Immature natural killer cell (primary cell): ENCODE data around the gene GRIA1. TPM values are rescaled to one million over a fixed set of nuclear protein-coding genes. Genes with fewer than 3 reads are reported as not detected.
"Not testable (repeated sequence)": the region's sequence is repeated elsewhere in the genome, so short reads cannot be mapped to it uniquely, and the experiment has no call there.

Experiments used
- DNase-seq, 3 donors: peaks; one replicate each; pipeline ENCODE4 v3.0.0; 2022; ENCODE audit warnings: mixed read lengths in 1 of 3
- H3K27ac Mint-ChIP-seq, 6 donors: one replicate each; pipeline ENCODE4 v1.8.0; 2020; ENCODE audit warnings: mixed read lengths in 6 of 6, mild to moderate bottlenecking in 5 of 6, inconsistent platforms in 4 of 6, moderate library complexity in 3 of 6
- H3K27me3 Mint-ChIP-seq, 3 donors: one replicate each; pipeline ENCODE4 v1.8.0; 2020 to 2021; ENCODE audit warnings: low read depth in 3 of 3, mild to moderate bottlenecking in 3 of 3, mixed read lengths in 3 of 3, moderate library complexity in 3 of 3, inconsistent platforms in 1 of 3
- H3K36me3 Mint-ChIP-seq, 3 donors: one replicate each; pipeline ENCODE4 v1.8.0; 2020; ENCODE audit warnings: mixed read lengths in 3 of 3, inconsistent platforms in 2 of 3, mild to moderate bottlenecking in 2 of 3
- H3K4me1 Mint-ChIP-seq, 2 donors: one replicate each; pipeline ENCODE4 v1.8.0; 2020; ENCODE audit warnings: inconsistent platforms in 2 of 2, mild to moderate bottlenecking in 2 of 2, mixed read lengths in 2 of 2, moderate library complexity in 1 of 2
- H3K4me3 Mint-ChIP-seq, 5 donors: one replicate each; pipeline ENCODE4 v1.8.0; 2020; ENCODE audit warnings: mild to moderate bottlenecking in 5 of 5, mixed read lengths in 5 of 5, inconsistent platforms in 3 of 5, moderate library complexity in 3 of 5
- H3K9me3 Mint-ChIP-seq, 6 donors: one replicate each; pipeline ENCODE4 v1.8.0; 2020; ENCODE audit warnings: mild to moderate bottlenecking in 6 of 6, mixed read lengths in 6 of 6, inconsistent platforms in 4 of 6, moderate library complexity in 3 of 6
- polyA plus RNA-seq, 3 donors: library from polyadenylated mRNA; unstranded; fragments of 300-500 nt; fragmentation: Illumina TruSeq; gene quantifications; one replicate each; pipeline ENCODE4 v1.2.3, GENCODE V29; 2021

Gene GRIA1
- polyA plus RNA-seq, 3 donors from 2014 or later, result not detected

DNA sequence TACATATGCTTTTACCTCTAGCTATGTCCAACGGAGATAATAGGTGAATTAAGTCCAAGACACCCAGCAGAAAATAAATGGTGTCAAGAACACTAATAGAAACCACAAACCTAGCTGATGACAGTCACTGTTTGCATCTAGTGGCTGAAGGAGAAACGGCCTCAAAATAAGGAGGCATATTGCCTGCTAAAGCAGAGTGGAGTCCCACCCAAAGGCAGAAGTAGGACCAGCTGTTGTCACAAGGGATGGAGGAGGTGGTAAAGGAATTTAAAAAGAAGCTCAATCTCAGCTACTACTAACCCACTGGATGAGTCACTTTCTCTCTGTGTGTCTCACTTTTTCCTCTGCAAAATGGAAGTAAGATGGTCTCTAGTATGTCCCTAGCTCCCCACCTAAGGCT lies 224.3 kb downstream of the GRIA1 start:
- Mint-ChIP-seq H3K27me3 (peaks cover 0 to 2% (median 0%) of the 10 kb centered on the region in 3 donors), H3K4me1 (no peaks in the 10 kb centered on the region), H3K9me3 (peaks cover 0 to 6% (median 0%) of the 10 kb centered on the region in 6 donors), H3K27ac (no peak overlapping the region), H3K36me3 (peaks cover 0 to 5% (median 0%) of the 10 kb centered on the region in 3 donors), H3K4me3 (no peak overlapping the region)
- no peak for DNase-seq

DNA sequence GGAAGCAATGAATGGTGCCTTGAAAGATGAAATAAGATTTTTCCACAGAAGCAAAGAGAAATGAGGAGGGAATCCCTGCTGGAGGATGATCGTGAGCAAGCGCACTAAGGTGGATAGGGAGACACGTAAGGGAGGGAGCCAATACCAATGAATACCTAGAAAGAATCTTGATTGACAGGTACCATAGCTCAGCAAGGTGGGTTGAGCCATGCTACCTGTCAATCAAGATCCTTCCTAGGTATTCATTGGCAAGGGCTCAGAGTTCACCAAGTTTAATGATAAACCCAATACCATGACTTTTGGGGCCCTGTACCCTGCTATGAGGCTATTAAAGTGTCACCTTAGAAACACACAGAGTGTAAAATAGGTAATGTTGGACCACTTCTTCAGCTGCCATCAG lies 226.8 kb downstream of the GRIA1 start:
- Mint-ChIP-seq H3K4me3 (no peak overlapping the region), H3K4me1 (no peaks in the 10 kb centered on the region), H3K36me3 (peaks cover 0 to 5% (median 0%) of the 10 kb centered on the region in 3 donors), H3K27ac (no peak overlapping the region), H3K27me3 (peaks cover 0 to 10% (median 0%) of the 10 kb centered on the region in 3 donors), H3K9me3 (no peaks in the 10 kb centered on the region)
- DNase-seq, result no peak

GRCh38 chr5:153718713-153719112 lies 228.2 kb downstream of the GRIA1 start:
- H3K27me3 Mint-ChIP-seq, result peaks cover 0 to 16% (median 0%) of the 10 kb centered on the region in 3 donors
- no peak overlapping the region for H3K27ac Mint-ChIP-seq
- H3K36me3 Mint-ChIP-seq, result peaks cover 0 to 5% (median 3%) of the 10 kb centered on the region in 3 donors
- DNase-seq, result no peak
- peaks cover 0 to 5% (median 1%) of the 10 kb centered on the region in 6 donors for H3K9me3 Mint-ChIP-seq
- no peak overlapping the region for H3K4me3 Mint-ChIP-seq
- H3K4me1 Mint-ChIP-seq, result no peaks in the 10 kb centered on the region

- Mint-ChIP-seq H3K9me3 (peaks cover 0 to 5% (median 1%) of the 10 kb centered on the region in 6 donors), H3K4me1 (no peaks in the 10 kb centered on the region), H3K27ac (no peak overlapping the region), H3K36me3 (peaks cover 0 to 5% (median 3%) of the 10 kb centered on the region in 3 donors), H3K27me3 (peaks cover 0 to 16% (median 0%) of the 10 kb centered on the region in 3 donors), H3K4me3 (no peak overlapping the region)
- no peak for DNase-seq
These were observed 228.9 kb downstream of the GRIA1 start for GRCh38 chr5:153719324-153719723.

- not testable (repeated sequence) for H3K9me3 Mint-ChIP-seq, H3K36me3 Mint-ChIP-seq, H3K4me3 Mint-ChIP-seq, H3K4me1 Mint-ChIP-seq, DNase-seq, H3K27ac Mint-ChIP-seq
- peaks cover 0 to 15% (median 2%) of the 10 kb centered on the region in 3 donors for H3K27me3 Mint-ChIP-seq
These were observed 232.6 kb downstream of the GRIA1 start for GRCh38 chr5:153723022-153723610.

- no peak for DNase-seq
- Mint-ChIP-seq H3K9me3 (peaks cover 0 to 4% (median 0%) of the 10 kb centered on the region in 6 donors), H3K27ac (no peak overlapping the region), H3K4me1 (no peaks in the 10 kb centered on the region), H3K36me3 (no peaks in the 10 kb centered on the region), H3K27me3 (peaks cover 0 to 7% (median 5%) of the 10 kb centered on the region in 3 donors), H3K4me3 (no peak overlapping the region)
These were observed 251.6 kb downstream of the GRIA1 start for GRCh38 chr5:153742060-153742459.

DNA sequence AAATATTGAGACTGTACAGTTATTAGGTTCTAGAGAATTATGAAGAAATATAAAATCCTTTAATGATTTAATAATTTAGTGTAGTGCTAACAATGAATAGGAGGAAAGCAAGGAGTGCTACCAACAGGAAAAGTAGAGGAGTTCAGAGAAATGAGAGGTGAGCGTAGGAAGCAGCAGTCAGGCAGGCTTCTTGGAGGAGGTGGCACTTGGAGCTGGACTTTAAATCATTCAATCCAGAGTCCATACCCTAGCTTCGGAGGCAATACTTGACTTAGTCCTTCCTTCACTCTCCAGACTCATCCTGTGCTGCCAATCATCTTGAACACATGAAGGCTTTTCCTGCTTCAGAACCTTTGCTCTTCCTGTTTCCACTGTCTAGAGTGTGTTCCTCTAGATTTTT lies 254.3 kb downstream of the GRIA1 start:
- H3K27ac Mint-ChIP-seq, result no peak overlapping the region
- peaks cover 0 to 4% (median 0%) of the 10 kb centered on the region in 6 donors for H3K9me3 Mint-ChIP-seq
- no peaks in the 10 kb centered on the region for H3K36me3 Mint-ChIP-seq
- DNase-seq, result no peak
- no peak overlapping the region for H3K4me3 Mint-ChIP-seq
- H3K4me1 Mint-ChIP-seq, result no peaks in the 10 kb centered on the region
- H3K27me3 Mint-ChIP-seq, result peaks cover 0 to 7% (median 6%) of the 10 kb centered on the region in 3 donors

- no peak for DNase-seq
- H3K4me3 Mint-ChIP-seq, result no peak overlapping the region
- peaks cover 0 to 4% (median 3%) of the 10 kb centered on the region in 3 donors for H3K27me3 Mint-ChIP-seq
- no peaks in the 10 kb centered on the region for H3K36me3 Mint-ChIP-seq
- H3K9me3 Mint-ChIP-seq, result no peaks in the 10 kb centered on the region
- H3K4me1 Mint-ChIP-seq, result no peaks in the 10 kb centered on the region
- no peak overlapping the region for H3K27ac Mint-ChIP-seq
These were observed 255.4 kb downstream of the GRIA1 start for GRCh38 chr5:153745778-153746395.

GRCh38 chr5:153746440-153746839 lies 256.0 kb downstream of the GRIA1 start:
- Mint-ChIP-seq H3K27ac (no peak overlapping the region), H3K27me3 (peaks cover 0 to 4% (median 3%) of the 10 kb centered on the region in 3 donors), H3K36me3 (no peaks in the 10 kb centered on the region), H3K4me3 (no peak overlapping the region), H3K4me1 (no peaks in the 10 kb centered on the region), H3K9me3 (no peaks in the 10 kb centered on the region)
- DNase-seq, result no peak

DNA sequence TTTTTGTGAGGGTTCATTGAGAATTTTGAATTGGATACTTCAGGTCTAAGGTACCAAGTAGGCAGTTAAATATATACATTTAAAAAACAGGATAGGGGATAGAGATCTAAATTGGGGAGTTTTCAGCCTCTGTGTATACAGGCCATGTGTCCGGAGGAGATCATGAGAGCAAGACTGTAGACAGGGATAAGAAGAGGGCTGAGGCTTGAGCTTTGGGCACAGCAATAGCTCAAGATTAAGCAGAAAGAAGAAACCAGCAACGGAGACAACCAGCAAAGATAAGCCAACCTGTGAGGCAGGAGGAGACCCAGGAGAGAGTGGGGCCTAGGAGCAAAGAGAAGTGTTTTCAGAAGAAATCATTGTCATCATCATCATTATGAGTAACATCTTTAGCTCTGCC lies 258.4 kb downstream of the GRIA1 start:
- no peak for DNase-seq
- no peak overlapping the region for H3K4me3 Mint-ChIP-seq
- peaks cover 0 to 4% (median 3%) of the 10 kb centered on the region in 3 donors for H3K27me3 Mint-ChIP-seq
- H3K4me1 Mint-ChIP-seq, result no peaks in the 10 kb centered on the region
- no peaks in the 10 kb centered on the region for H3K36me3 Mint-ChIP-seq
- no peak overlapping the region for H3K27ac Mint-ChIP-seq
- peaks cover 0 to under 1% (median 0%) of the 10 kb centered on the region in 6 donors for H3K9me3 Mint-ChIP-seq

DNA sequence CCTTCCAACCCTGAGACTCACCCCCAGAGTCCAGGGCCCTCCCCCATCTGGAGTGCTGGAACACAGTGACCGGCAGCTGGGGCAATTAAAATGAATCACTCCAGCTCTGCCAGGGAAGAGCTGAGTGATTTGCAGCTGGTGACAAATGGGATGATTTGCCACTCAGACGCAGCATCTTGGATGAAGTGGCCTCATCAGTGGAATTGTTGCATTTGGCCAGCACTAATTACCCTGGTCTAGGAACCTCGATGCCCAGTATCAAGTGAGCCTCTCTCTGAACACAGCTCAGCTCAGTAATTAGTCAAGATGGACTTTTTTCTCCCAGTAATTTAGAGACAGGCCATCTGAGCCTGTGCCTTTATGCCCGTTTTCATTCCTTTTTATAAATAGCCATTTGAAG lies 259.5 kb downstream of the GRIA1 start:
- Mint-ChIP-seq H3K36me3 (no peaks in the 10 kb centered on the region), H3K4me1 (no peaks in the 10 kb centered on the region), H3K4me3 (no peak overlapping the region), H3K27ac (no peak overlapping the region), H3K9me3 (peaks cover 0 to 4% (median 0%) of the 10 kb centered on the region in 6 donors), H3K27me3 (peaks cover 0 to 3% (median 3%) of the 10 kb centered on the region in 3 donors)
- DNase-seq, result no peak

- H3K4me3 Mint-ChIP-seq, result no peak overlapping the region
- H3K9me3 Mint-ChIP-seq, result peaks cover 0 to 4% (median 0%) of the 10 kb centered on the region in 6 donors
- H3K36me3 Mint-ChIP-seq, result no peaks in the 10 kb centered on the region
- H3K27me3 Mint-ChIP-seq, result peaks cover 0 to 1% (median 0%) of the 10 kb centered on the region in 3 donors
- H3K27ac Mint-ChIP-seq, result no peak overlapping the region
- DNase-seq, result no peak
- H3K4me1 Mint-ChIP-seq, result no peaks in the 10 kb centered on the region
These were observed 260.8 kb downstream of the GRIA1 start for GRCh38 chr5:153751251-153751650.

- Mint-ChIP-seq H3K27ac (no peak overlapping the region), H3K36me3 (no peaks in the 10 kb centered on the region), H3K27me3 (peaks cover 0 to 1% (median 0%) of the 10 kb centered on the region in 3 donors), H3K4me1 (no peaks in the 10 kb centered on the region), H3K9me3 (peaks cover 0 to 9% (median 2%) of the 10 kb centered on the region in 6 donors), H3K4me3 (no peak overlapping the region)
- DNase-seq, result no peak
These were observed 262.4 kb downstream of the GRIA1 start for GRCh38 chr5:153752890-153753289.

GRCh38 chr5:153753645-153754432 lies 263.4 kb downstream of the GRIA1 start:
- Mint-ChIP-seq H3K4me1 (no peaks in the 10 kb centered on the region), H3K27ac (no peak overlapping the region), H3K36me3 (no peaks in the 10 kb centered on the region), H3K27me3 (no peaks in the 10 kb centered on the region), H3K9me3 (peaks cover 0 to 9% (median 2%) of the 10 kb centered on the region in 6 donors), H3K4me3 (no peak overlapping the region)
- DNase-seq, result no peak
